Measurements from ENCODE around the gene PNPLA1.

DNA sequence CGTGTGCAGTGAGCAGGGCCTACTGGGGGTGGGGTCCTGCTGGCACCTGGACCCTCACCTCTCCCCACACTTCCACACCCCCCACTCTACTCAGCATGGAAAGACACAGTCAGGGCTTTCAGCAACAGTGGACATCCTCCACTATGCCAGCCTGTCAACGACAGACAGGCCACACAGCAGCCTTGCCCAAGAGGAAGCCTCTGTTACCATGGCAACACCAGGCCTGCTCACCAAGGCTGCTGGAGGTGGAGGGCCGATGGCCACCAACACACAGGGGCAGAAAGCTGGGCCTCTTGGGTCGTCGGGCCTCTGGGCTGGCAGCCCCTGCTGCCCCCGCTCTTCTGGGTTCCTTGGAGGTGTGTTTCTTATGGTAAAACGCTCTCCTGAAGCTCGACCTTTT lies 53.2 kb downstream of the PNPLA1 start:
- TF ChIP-seq, protein P1, sequence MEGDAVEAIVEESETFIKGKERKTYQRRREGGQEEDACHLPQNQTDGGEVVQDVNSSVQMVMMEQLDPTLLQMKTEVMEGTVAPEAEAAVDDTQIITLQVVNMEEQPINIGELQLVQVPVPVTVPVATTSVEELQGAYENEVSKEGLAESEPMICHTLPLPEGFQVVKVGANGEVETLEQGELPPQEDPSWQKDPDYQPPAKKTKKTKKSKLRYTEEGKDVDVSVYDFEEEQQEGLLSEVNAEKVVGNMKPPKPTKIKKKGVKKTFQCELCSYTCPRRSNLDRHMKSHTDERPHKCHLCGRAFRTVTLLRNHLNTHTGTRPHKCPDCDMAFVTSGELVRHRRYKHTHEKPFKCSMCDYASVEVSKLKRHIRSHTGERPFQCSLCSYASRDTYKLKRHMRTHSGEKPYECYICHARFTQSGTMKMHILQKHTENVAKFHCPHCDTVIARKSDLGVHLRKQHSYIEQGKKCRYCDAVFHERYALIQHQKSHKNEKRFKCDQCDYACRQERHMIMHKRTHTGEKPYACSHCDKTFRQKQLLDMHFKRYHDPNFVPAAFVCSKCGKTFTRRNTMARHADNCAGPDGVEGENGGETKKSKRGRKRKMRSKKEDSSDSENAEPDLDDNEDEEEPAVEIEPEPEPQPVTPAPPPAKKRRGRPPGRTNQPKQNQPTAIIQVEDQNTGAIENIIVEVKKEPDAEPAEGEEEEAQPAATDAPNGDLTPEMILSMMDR (IDR thresholded peaks at IDR 0.05) = no peak
- TF ChIP-seq POLR2A (IDR thresholded peaks at IDR 0.05) = no peak
